NCI-H1930 (cell line): ENCODE results near the gene RAP1GAP2.
"Not testable (repeated sequence)": the region's sequence is repeated elsewhere in the genome, so short reads cannot be mapped to it uniquely, and the experiment has no call there.

Experiments
- DNase-seq, 2 experiments: peaks; one replicate each; lab custom pipeline; 2025; lab: John Stamatoyannopoulos, UW

The RAP1GAP2 gene

DNA sequence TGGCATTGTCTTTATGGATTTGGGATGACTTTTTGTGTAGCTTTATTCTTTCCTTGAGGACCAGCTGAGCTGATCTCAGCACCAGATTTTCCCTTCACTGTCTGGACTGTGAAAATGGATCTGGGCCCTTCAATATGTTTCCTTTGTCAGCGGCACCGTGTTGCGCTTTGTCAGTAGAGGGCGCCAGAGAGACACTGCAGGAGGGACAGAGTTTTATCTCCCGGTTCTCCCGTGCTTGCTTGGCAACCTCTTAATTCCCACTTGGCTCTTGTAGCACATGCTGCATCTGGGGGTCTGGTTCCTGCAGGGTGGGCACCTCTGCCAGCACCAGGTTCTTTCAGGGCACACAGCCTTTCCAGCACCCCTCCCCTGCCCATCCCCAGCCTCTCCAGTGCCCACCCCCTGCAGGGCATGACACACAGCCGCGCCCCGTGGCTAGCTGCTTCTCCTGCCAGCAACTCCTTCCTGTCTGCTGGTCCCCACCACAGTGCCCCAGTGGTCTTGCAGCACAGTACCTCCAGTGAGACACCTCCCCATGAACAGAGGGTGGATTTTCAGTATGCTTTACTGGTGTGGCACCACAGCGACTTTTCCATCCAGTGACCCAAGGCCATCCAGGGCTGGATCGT, 247.6 kb downstream of the RAP1GAP2 start:
- DNase-seq: no peak

- DNase-seq: no peak
These were observed 250.5 kb downstream of the RAP1GAP2 start for GRCh38 chr17:3046753-3047152.

DNA sequence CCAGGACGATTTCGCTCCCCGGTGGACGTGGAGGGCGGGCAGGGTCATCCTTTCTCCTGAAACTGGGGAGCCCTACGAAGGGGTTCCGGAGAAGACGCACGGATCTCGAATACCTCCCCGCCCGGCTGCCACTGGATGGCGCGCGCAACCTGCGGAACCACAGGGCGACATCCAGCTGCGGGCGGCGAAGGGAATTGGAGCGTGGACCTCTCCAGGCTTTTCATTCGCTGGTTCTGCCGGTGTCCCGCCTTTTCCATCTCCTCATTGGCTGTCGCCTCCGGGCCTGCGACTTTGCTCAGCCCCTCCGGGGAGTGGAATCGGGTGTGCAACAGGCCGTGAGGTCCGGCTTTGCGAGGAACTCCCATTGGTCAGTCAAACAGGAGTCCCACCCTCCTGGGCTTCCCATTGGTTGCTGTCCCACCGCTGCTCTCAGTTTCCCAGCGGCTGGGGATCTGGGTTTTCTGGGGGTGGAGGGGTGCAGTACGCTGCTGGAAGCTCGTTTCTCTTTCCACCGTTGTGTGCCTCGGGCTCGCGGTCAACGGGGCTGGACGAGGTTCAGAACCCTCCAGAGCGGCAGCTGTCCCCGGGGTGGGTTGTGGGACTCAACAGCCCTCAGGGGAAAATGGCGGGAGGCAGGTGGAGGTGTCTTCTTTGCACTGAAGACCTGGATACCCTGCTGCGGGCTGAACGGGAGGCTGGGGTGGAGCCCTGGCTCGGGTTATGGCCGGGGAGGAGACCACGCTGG, 252.7 kb downstream of the RAP1GAP2 start:
- DNase-seq: peak; percentile 97

- DNase-seq: no peak
These were observed 253.6 kb downstream of the RAP1GAP2 start for GRCh38 chr17:3049705-3050295.

- DNase-seq: not testable (repeated sequence)
These were observed 258.6 kb downstream of the RAP1GAP2 start for GRCh38 chr17:3054868-3055267.

- not testable (repeated sequence) for DNase-seq
These were observed 266.7 kb downstream of the RAP1GAP2 start for GRCh38 chr17:3062824-3063377.

GRCh38 chr17:3063507-3063906, 267.3 kb downstream of the RAP1GAP2 start, which contains the start of gene OR1D5:
Gene OR1D5 (minus strand): TSS chr17:3063607. CDS start chr17:3063607, 0 bp downstream.
- not testable (repeated sequence) for DNase-seq

GRCh38 chr17:3065192-3065591, 269.0 kb downstream of the RAP1GAP2 start:
- not testable (repeated sequence) for DNase-seq

DNA sequence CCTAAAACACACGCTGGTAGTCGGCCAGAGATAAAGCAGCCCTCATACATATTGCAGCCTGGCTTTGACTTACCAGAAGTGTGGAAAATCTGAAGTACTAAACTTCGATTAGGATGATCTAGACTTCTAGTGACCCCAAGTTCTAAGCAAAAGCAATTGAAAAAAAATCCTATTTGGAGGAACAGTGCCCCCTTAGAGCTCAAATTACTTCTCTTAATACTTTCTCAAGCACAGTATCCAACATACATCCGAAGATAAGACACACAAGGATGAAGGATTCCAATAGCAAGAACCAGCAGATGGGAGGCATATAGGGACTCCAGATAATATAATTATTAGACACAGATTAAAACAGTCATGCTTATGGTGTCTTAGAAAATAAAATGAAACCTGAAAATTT, 277.6 kb downstream of the RAP1GAP2 start:
- DNase-seq: not testable (repeated sequence)
